Fibroblast of the aortic adventitia (primary cell): ENCODE data around the gene CHD2. TPM values are rescaled to one million over a fixed set of nuclear protein-coding genes. Genes with fewer than 3 reads are reported as not detected.
"Not testable (repeated sequence)": the region's sequence is repeated elsewhere in the genome, so short reads cannot be mapped to it uniquely, and the experiment has no call there.

Experiments
- DNase-seq: peaks from one replicate; pipeline ENCODE4 v3.0.0-alpha.2; 2010; ENCODE audit warnings: low read depth
- H3K4me3 ChIP-seq: 2 replicates; pipeline ENCODE4 v1.5.1; 2011; ENCODE audit warnings: low read depth, mild to moderate bottlenecking, control low read depth, low read length, moderate library complexity
- total RNA-seq: library from RNA; depleted of rRNA; stranded (reverse); fragments of >200 nt; gene quantifications from 2 replicates; pipeline ENCODE4 v1.2.3, GENCODE V29; 2012; ENCODE audit warnings: low replicate concordance
- TF ChIP-seq, protein P1 (sequence below): IDR thresholded peaks from 2 replicates; pipeline ENCODE4 v1.5.1; 2011; ENCODE audit warnings: mild to moderate bottlenecking, low read length, control low read depth, inconsistent platforms; ENCODE audit not compliant: insufficient read depth

The CHD2 gene
- total RNA-seq, 1 donor: 83.7 TPM

DNA sequence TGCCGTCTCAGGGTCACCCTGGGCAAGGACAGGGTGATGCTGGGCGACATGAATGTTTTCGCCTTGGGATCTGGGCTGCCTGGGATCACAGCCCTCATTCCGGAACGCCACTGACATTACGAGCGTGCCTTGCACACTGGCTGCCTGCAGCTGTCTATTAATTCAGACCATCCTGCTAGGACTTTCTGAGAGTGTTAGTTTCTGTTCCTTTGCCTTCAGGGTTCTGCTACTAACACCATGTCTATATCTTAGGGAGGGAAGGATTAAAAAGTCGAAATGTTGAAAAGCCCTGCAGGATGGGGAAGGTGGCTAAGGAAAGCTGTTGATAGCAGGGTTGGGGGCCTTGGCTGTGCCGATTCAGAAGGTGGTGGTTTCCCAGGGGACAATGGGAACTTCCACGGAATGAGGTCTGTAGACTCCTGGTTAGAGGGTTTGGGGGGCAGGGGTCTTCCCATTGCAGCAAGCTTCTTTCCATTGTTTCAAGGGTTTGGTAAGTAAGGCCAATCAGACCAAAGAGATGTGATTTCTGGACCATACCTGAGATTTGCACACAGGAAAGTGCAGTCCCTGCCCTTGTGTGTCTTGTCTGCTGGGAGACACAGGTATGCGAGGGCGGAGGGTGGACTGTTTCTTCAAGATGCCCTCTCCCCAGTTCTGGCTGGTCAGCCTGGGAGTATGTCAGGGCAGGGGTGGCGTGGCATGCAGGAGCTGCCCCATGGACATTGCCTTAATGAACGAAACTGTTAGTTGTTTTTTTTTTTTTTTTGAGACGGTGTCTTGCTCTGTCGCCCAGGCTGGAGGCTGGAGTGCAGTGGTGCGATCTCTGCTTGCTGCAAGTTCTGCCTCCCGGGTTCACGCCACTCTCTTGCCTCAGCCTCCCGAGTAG, 137.9 kb downstream of the CHD2 start:
- DNase-seq: no peak
- TF ChIP-seq, protein P1, sequence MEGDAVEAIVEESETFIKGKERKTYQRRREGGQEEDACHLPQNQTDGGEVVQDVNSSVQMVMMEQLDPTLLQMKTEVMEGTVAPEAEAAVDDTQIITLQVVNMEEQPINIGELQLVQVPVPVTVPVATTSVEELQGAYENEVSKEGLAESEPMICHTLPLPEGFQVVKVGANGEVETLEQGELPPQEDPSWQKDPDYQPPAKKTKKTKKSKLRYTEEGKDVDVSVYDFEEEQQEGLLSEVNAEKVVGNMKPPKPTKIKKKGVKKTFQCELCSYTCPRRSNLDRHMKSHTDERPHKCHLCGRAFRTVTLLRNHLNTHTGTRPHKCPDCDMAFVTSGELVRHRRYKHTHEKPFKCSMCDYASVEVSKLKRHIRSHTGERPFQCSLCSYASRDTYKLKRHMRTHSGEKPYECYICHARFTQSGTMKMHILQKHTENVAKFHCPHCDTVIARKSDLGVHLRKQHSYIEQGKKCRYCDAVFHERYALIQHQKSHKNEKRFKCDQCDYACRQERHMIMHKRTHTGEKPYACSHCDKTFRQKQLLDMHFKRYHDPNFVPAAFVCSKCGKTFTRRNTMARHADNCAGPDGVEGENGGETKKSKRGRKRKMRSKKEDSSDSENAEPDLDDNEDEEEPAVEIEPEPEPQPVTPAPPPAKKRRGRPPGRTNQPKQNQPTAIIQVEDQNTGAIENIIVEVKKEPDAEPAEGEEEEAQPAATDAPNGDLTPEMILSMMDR: no peak
- H3K4me3 ChIP-seq: no peak overlapping the region

DNA sequence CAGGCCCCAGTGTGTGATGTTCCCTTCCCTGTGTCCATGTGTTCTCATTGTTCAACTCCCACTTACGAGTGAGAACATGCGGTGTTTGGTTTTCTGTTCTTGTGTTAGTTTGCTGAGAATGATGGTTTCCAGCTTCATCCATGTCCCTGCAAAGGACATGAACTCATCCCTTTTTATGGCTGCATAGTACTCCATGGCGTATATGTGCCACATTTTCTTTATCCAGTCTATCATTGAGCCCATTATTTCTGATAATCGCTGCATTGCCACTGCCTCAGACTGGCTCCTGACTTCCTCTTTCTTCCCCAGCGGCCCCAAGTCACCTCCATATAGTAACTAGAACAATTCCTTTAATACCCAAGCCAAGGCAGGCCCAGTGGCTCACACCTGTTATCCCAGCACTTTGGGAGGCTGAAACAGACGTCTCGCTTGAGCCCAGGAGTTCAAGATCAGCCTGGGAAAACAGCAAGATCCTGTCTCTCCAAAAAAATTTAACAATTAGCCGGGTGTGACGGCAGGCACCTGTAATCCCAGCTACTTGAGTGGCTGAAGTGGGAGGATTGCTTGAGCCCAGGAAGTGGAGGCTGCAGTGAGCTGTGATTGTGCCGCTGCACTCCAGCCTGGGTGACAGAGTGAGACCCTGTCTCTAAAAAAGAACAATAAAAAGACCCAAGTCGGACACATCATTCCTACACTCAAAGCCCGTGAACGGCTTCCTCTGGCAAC, 139.6 kb downstream of the CHD2 start:
- DNase-seq, H3K4me3 ChIP-seq: not testable (repeated sequence)

GRCh38 chr15:93040288-93041158, 140.4 kb downstream of the CHD2 start:
- no peak for DNase-seq
- H3K4me3 ChIP-seq: no peak overlapping the region
- TF ChIP-seq, protein P1: no peak

DNA sequence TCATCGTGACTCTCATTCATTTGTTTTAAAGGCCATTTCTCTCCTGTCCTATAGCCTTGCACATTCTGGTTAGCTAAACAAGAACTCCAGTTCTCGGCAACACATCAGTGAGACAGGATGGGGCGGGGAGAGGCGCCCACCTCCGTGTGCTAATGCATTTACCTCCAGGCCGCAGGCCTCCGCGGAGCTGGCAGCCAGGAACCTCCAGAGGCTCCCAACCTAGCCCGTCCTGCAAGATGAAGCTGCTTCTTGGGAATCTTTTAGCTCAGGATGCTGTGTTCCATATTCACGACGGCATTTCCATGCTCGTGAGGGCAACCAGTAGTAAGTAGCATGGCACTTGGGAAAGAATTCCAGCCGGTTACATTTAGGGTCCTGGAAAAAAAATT, 141.0 kb downstream of the CHD2 start:
- no peak for DNase-seq

DNA sequence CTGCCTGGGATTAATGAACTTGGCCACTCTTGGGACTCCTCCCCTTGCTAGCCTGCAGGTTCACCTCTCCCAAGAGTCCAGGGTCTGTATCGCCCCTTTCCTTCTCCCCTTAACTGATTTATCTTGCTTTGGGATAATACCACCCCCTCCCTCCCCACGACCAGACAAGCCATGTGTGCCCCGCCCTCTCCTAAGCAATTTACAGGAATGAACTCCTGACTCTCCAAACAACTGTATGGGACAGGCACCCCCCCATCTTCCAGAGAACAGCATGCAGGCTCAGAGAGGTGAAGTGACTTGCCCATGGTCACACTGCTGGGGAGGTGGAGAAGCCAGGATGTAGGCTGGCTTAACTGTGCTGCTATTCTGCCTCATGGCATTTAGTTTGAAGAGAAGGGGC, 142.1 kb downstream of the CHD2 start:
- DNase-seq: no peak
- TF ChIP-seq, protein P1: no peak
- no peak overlapping the region for H3K4me3 ChIP-seq

More for the DNA sequence above, 141.0 kb downstream of the CHD2 start:
- TF ChIP-seq, protein P1: no peak
- H3K4me3 ChIP-seq: no peak overlapping the region

- H3K4me3 ChIP-seq: no peak overlapping the region
- TF ChIP-seq, protein P1: no peak
- no peak for DNase-seq
Measured at GRCh38 chr15:93042691-93043378, 142.7 kb downstream of the CHD2 start.
